Activated gamma-delta T cell (primary cell): Measurements from ENCODE around the gene NFASC.

Source experiments
- DNase-seq: peaks from one replicate; lab custom pipeline; 2025; lab: John Stamatoyannopoulos, UW

The NFASC gene

GRCh38 chr1:204889681-204890383, 19.2 kb downstream of the NFASC start:
- DNase-seq: no peak

GRCh38 chr1:204891860-204892259, 21.2 kb downstream of the NFASC start:
- DNase-seq: no peak

- DNase-seq: no peak
Measured at GRCh38 chr1:204894031-204894430, 23.4 kb downstream of the NFASC start.

- no peak for DNase-seq
Measured at GRCh38 chr1:204894606-204895005, 23.9 kb downstream of the NFASC start.

GRCh38 chr1:204896023-204896422, 25.4 kb downstream of the NFASC start:
- DNase-seq: no peak

GRCh38 chr1:204896787-204897469, 26.3 kb downstream of the NFASC start:
- no peak for DNase-seq

GRCh38 chr1:204900721-204901120, 30.1 kb downstream of the NFASC start:
- no peak for DNase-seq

GRCh38 chr1:204902671-204903070, 32.0 kb downstream of the NFASC start:
- DNase-seq: no peak

GRCh38 chr1:204904228-204904810, 33.7 kb downstream of the NFASC start:
- DNase-seq: no peak

- no peak for DNase-seq
Measured at GRCh38 chr1:204909109-204909508, 38.4 kb downstream of the NFASC start.

- DNase-seq: no peak
Measured at GRCh38 chr1:204915861-204916495, 45.3 kb downstream of the NFASC start.

GRCh38 chr1:204917802-204918201, 47.1 kb downstream of the NFASC start:
- DNase-seq: no peak

- DNase-seq: no peak
Measured at GRCh38 chr1:204920511-204920910, 49.8 kb downstream of the NFASC start.

- DNase-seq: no peak
Measured at GRCh38 chr1:204920967-204921366, 50.3 kb downstream of the NFASC start.

GRCh38 chr1:204921855-204922516, 51.3 kb downstream of the NFASC start:
- DNase-seq: no peak

GRCh38 chr1:204923201-204923600, 52.5 kb downstream of the NFASC start:
- DNase-seq: no peak

- no peak for DNase-seq
Measured at GRCh38 chr1:204923626-204924012, 53.0 kb downstream of the NFASC start.

GRCh38 chr1:204924013-204924759, 53.5 kb downstream of the NFASC start:
- no peak for DNase-seq

- DNase-seq: no peak
Measured at GRCh38 chr1:204925701-204926100, 55.0 kb downstream of the NFASC start.

- DNase-seq: no peak
Measured at GRCh38 chr1:204927673-204928641, 57.3 kb downstream of the NFASC start.
